ENCODE results near the gene CTSC.
"Not testable (repeated sequence)": the region's sequence is repeated elsewhere in the genome, so short reads cannot be mapped to it uniquely, and the experiment has no call there.

CTSC gene

GRCh38 chr11:88246696-88247095 is 90.8 kb downstream of the CTSC start:
- CTCF ChIA-PET = no interaction called here
- DNase-seq (ENCODE audit: extremely low spot score) = no peak
- POLR2A ChIA-PET = interaction anchor here (0.6 kb wide), 1 partner anchor 236 kb away, joined by 3 read pairs; no protein-coding TSS in a partner anchor
- TF ChIP-seq ELF4 (IDR thresholded peaks at IDR 0.05) (no peak), TARDBP (IDR thresholded peaks at IDR 0.05) (no peak), HDGF (IDR thresholded peaks at IDR 0.05; ENCODE audit: borderline replicate concordance) (no peak), CTBP1 (IDR thresholded peaks at IDR 0.05; ENCODE audit: borderline replicate concordance) (no peak), FOXA1 (IDR thresholded peaks at IDR 0.05) (no peak), FOXM1 (IDR thresholded peaks at IDR 0.05; ENCODE audit: borderline replicate concordance) (no peak), FOXK2 (IDR thresholded peaks at IDR 0.05) (no peak), SP1 (IDR thresholded peaks at IDR 0.05) (no peak), NFRKB (IDR thresholded peaks at IDR 0.05) (no peak), ARNT (IDR thresholded peaks at IDR 0.05) (no peak), LEF1 (IDR thresholded peaks at IDR 0.05; ENCODE audit: borderline replicate concordance) (no peak), BHLHE40 (IDR thresholded peaks at IDR 0.05; ENCODE audit: borderline replicate concordance) (no peak), PKNOX1 (IDR thresholded peaks at IDR 0.05) (no peak), ZNF384 (IDR thresholded peaks at IDR 0.05) (no peak)

- CTCF ChIA-PET; POLR2A ChIA-PET; DNase-seq (ENCODE audit: extremely low spot score): not testable (repeated sequence)
Measured at GRCh38 chr11:88245576-88245975, 92.0 kb downstream of the CTSC start.
